Lower lobe of right lung (tissue), 2 donors: ENCODE measurements around the gene PDE7B. TPM values are rescaled to one million over a fixed set of nuclear protein-coding genes. Genes with fewer than 3 reads are reported as not detected.

Experiments
- ATAC-seq, 2 donors: fragments of 200-7000 bp; cut with Tn5 transposase; one replicate each; pipeline ENCODE4 v1.9.1; 2020 to 2022; ENCODE audit warnings: mild to moderate bottlenecking in 2 of 2, moderate library complexity in 2 of 2
- DNase-seq: peaks from one replicate; pipeline ENCODE4 v3.0.0-alpha.2; 2020
- H3K27ac ChIP-seq: fragments of 200-600 bp; one replicate; pipeline ENCODE4 v1.8.0; 2022
- H3K27me3 ChIP-seq: fragments of 200-600 bp; one replicate; pipeline ENCODE4 v1.8.0; 2022; ENCODE audit warnings: low read depth
- H3K36me3 ChIP-seq: fragments of 200-600 bp; one replicate; pipeline ENCODE4 v1.8.0; 2022; ENCODE audit warnings: mild to moderate bottlenecking
- H3K4me1 ChIP-seq: fragments of 200-600 bp; one replicate; pipeline ENCODE4 v1.8.0; 2022
- H3K4me3 ChIP-seq: fragments of 200-600 bp; one replicate; pipeline ENCODE4 v1.8.0; 2022; ENCODE audit warnings: mild to moderate bottlenecking
- H3K9me3 ChIP-seq: fragments of 200-600 bp; one replicate; pipeline ENCODE4 v1.8.0; 2022
- intact Hi-C: fragments of 100-400 bp; cut with DNase I; formaldehyde crosslinking; loops from one replicate; pipeline ENCODE4 v1.11.0; 2022
- total RNA-seq: library from RNA; stranded (reverse); fragmentation: NEBNext Ultra II Directional; extraction: Animal tissue kit (Norgen Biotek cat#: 25700); gene quantifications from one replicate; pipeline ENCODE4 v1.2.1, GENCODE V29; 2021
- TF ChIP-seq, protein P1 (sequence below): fragments of 200-600 bp; IDR thresholded peaks from one replicate; pipeline ENCODE4 v1.8.0; 2022; ENCODE audit warnings: antibody characterized with exemption, mild to moderate bottlenecking
- donor health status: DM: no; HTN: yes; CAD: no; lungs with severe emphysema.

PDE7B gene
- total RNA-seq, 1 donor from 2014 or later = 2.2 TPM

DNA sequence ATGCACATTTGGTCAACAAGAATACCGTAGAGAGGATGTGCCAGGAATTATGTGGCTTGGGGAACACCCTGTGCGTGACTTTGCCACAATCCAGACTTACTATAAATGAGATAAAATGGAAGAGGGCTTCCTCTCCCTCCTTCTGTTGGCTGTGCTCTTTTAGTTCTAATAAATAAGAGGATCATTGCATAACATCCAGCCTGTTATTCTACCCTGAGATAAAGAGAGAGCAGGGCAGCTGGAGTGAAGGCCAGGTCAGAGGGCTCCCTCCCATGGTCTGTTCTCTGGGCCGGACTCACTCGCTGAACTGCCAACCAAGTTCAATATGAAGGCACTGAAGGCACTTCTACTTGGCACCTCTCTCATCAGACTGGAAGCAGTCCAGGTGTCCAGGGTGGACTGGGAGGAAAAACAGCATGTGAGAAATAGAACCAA is 306.9 kb downstream of the PDE7B start:
- H3K27ac ChIP-seq = no peak overlapping the region
- ATAC-seq = peak; percentile 74 to 83
- TF ChIP-seq, protein P1, sequence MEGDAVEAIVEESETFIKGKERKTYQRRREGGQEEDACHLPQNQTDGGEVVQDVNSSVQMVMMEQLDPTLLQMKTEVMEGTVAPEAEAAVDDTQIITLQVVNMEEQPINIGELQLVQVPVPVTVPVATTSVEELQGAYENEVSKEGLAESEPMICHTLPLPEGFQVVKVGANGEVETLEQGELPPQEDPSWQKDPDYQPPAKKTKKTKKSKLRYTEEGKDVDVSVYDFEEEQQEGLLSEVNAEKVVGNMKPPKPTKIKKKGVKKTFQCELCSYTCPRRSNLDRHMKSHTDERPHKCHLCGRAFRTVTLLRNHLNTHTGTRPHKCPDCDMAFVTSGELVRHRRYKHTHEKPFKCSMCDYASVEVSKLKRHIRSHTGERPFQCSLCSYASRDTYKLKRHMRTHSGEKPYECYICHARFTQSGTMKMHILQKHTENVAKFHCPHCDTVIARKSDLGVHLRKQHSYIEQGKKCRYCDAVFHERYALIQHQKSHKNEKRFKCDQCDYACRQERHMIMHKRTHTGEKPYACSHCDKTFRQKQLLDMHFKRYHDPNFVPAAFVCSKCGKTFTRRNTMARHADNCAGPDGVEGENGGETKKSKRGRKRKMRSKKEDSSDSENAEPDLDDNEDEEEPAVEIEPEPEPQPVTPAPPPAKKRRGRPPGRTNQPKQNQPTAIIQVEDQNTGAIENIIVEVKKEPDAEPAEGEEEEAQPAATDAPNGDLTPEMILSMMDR = no peak
- no peaks in the 10 kb centered on the region for H3K4me1 ChIP-seq
- H3K36me3 ChIP-seq = no peaks in the 10 kb centered on the region
- peak; percentile 48 for DNase-seq
- no peaks in the 10 kb centered on the region for H3K9me3 ChIP-seq
- no peaks in the 10 kb centered on the region for H3K27me3 ChIP-seq
- intact Hi-C loops = no loop called here
- no peak overlapping the region for H3K4me3 ChIP-seq

DNA sequence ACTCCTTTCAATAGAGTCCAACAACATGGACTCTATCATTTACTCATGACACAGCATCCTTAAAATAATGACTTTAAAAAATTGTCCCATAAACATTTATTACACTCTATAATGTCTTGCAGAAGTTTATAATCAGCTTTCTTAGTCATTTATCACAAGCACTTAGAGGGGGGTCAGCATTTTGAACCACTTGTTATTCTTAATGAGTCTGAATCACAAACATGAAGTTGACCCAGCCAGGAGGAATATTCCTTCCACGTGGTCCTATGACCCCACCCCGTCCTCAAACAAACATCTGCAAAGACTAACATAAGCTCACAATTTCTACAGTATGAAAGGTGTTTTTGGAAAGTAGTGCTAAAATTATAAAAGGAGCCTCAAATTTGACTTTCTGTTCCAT is 307.5 kb downstream of the PDE7B start:
- H3K27ac ChIP-seq = no peak overlapping the region
- DNase-seq (no peak), ATAC-seq (no peak)
- intact Hi-C loops = no loop called here
- H3K27me3 ChIP-seq = no peaks in the 10 kb centered on the region
- H3K36me3 ChIP-seq = no peaks in the 10 kb centered on the region
- TF ChIP-seq, protein P1 = no peak
- H3K4me3 ChIP-seq = no peak overlapping the region
- H3K9me3 ChIP-seq = no peaks in the 10 kb centered on the region
- H3K4me1 ChIP-seq = no peaks in the 10 kb centered on the region

DNA sequence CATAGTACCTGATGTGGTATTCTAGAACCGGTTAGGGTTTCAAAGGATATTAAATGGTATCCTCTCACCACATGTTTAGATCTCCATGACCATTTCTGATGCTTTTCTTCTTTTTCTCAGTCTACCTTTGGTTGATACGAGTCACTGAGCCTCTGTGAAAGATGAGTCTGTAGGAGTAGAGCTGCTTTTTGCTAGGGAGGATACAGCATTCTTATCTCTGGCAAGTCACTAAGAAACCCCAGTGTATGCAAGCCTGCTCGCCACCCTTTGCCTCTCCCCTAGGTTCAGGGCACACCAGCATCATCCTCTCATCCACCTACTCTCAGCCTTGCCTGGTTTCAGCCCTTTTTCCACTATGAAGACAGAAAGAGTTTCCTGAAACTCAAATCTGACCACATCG is 308.7 kb downstream of the PDE7B start:
- Histone ChIP-seq H3K9me3 (no peaks in the 10 kb centered on the region), H3K36me3 (no peaks in the 10 kb centered on the region)
- intact Hi-C loops = no loop called here

DNA sequence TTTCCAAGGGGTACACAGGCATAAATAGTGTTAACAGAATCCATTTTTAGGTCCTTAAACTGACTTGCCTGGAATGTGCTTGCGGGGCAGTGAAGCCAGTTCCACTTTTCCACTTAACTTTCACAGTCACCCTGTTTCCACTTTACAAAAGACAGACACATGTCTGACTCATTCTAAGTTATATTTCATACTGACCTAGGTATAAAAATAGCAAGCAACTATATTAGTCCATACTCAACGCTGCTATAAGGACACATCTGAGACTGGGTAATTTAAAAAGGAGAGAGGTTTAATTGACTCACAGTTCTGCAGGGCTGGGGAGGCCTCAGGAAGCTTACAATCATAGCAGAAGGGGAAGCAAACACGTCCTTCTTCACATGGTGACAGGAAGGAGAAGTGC is 310.4 kb downstream of the PDE7B start:
- H3K36me3 ChIP-seq = peaks cover 4% of the 10 kb centered on the region
- DNase-seq (no peak), ATAC-seq (no peak)
- no peaks in the 10 kb centered on the region for H3K9me3 ChIP-seq
- no peak overlapping the region for H3K4me3 ChIP-seq
- H3K27ac ChIP-seq = no peak overlapping the region
- H3K4me1 ChIP-seq = no peaks in the 10 kb centered on the region
- intact Hi-C loops = no loop called here
- TF ChIP-seq, protein P1 = no peak
- no peaks in the 10 kb centered on the region for H3K27me3 ChIP-seq

More for the DNA sequence above, 308.7 kb downstream of the PDE7B start:
- H3K27me3 ChIP-seq = no peaks in the 10 kb centered on the region
- no peak overlapping the region for H3K4me3 ChIP-seq
- no peak for ATAC-seq
- H3K27ac ChIP-seq = no peak overlapping the region
- no peak for DNase-seq
- H3K4me1 ChIP-seq = no peaks in the 10 kb centered on the region
- TF ChIP-seq, protein P1 = no peak

DNA sequence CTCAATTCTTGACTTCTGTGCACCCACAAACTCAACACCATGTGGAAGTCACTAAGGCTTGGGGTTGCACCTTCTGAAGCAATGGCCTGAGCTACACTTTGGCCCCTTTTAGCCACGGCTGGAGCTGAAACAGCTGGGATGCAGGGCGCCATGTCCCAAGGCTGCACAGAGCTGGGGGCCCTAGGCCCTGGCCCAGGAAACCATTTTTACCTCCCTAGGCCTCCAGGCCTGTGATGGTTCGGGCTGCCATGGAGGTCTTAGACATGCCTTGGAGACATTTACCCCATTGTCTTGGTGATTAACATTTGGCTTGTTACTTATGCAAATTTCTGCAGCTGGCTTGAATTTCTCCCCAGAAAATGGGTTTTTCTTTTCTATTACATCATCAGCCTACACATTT is 311.8 kb downstream of the PDE7B start:
- H3K27ac ChIP-seq = no peak overlapping the region
- no peaks in the 10 kb centered on the region for H3K27me3 ChIP-seq
- ATAC-seq (no peak), DNase-seq (no peak)
- no peaks in the 10 kb centered on the region for H3K4me1 ChIP-seq
- H3K4me3 ChIP-seq = no peak overlapping the region
- intact Hi-C loops = no loop called here
- no peaks in the 10 kb centered on the region for H3K9me3 ChIP-seq
- TF ChIP-seq, protein P1 = no peak
- peaks cover 4% of the 10 kb centered on the region for H3K36me3 ChIP-seq

DNA sequence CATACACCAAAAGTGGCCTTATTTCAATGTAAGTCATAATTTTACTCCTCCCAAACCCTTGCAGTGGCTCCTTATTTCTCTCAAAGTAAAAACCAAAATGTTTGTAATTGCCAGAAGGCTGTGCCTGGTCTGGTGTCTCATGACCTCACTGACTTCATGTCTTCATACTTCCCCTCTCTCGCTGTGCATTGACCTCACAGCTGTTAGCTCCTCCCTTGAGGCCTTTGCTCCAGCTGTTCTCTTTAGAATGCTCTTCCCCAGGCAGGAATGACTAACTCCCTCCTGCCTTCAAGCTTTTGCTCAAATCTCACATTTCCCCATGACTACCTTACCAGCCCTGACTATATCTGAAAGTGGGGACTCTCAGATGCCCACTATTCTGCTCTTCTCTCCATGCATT is 315.3 kb downstream of the PDE7B start:
- Histone ChIP-seq H3K36me3 (peaks cover 4% of the 10 kb centered on the region), H3K4me3 (no peak overlapping the region), H3K4me1 (no peaks in the 10 kb centered on the region), H3K27ac (no peak overlapping the region), H3K27me3 (no peaks in the 10 kb centered on the region), H3K9me3 (no peaks in the 10 kb centered on the region)
- intact Hi-C loops = no loop called here
- TF ChIP-seq, protein P1 = no peak
- DNase-seq (no peak), ATAC-seq (no peak)
